Tibial nerve (tissue), 4 donors: ENCODE measurements around the gene DNAJC6. TPM values are rescaled to one million over a fixed set of nuclear protein-coding genes. Genes with fewer than 3 reads are reported as not detected.

ENCODE experiments used
- DNase-seq, 2 donors: peaks; one replicate each; pipeline ENCODE4 v3.0.0-alpha.2; 2019; ENCODE audit warnings: low spot score in 2 of 2
- H3K27ac ChIP-seq, 4 donors: fragments of 200-600 bp; sonication (generic) in 3 of 4; one replicate each; pipeline ENCODE4 v1.5.1; 2017 to 2019; ENCODE audit warnings: mild to moderate bottlenecking in 1 of 4
- H3K27me3 ChIP-seq, 2 donors: fragments of 200-600 bp; sonication (generic) in 1 of 2; one replicate each; pipeline versions ENCODE4 v1.5.1 to v1.6.0; 2017 to 2019
- H3K36me3 ChIP-seq, 3 donors: fragments of 200-600 bp; sonication (generic); one replicate each; pipeline ENCODE4 v1.5.1; 2018 to 2019
- H3K4me1 ChIP-seq, 4 donors: fragments of 200-600 bp; sonication (generic) in 3 of 4; one replicate each; pipeline ENCODE4 v1.5.1; 2017 to 2019
- H3K4me3 ChIP-seq, 4 donors: fragments of 200-600 bp; sonication (generic) in 3 of 4; one replicate each; pipeline ENCODE4 v1.5.1; 2017 to 2019; ENCODE audit warnings: mild to moderate bottlenecking in 1 of 4, moderate library complexity in 1 of 4
- H3K9me3 ChIP-seq, 4 donors: fragments of 200-600 bp; sonication (generic) in 3 of 4; one replicate each; pipeline ENCODE4 v1.5.1; 2017 to 2019
- EP300 ChIP-seq, 2 donors: sonication (generic); formaldehyde crosslinking; IDR thresholded peaks; one replicate each; pipeline ENCODE4 v1.6.1; 2017; ENCODE audit warnings: antibody characterized with exemption in 2 of 2, mild to moderate bottlenecking in 1 of 2
- POLR2A ChIP-seq, 2 donors: fragments of 450-650 bp; IDR thresholded peaks; one replicate each; pipeline ENCODE4 v1.6.1; 2017; ENCODE audit warnings: antibody characterized with exemption in 2 of 2, mild to moderate bottlenecking in 2 of 2, moderate library complexity in 2 of 2
- WGBS, 2 donors: methylation state at CpG; one replicate each; pipeline ENCODE4 v1.1.5; 2018; 5-methylcytosine and 5-hydroxymethylcytosine counted together
- total RNA-seq, 4 donors: library from RNA; depleted of rRNA; stranded (reverse); fragments of >200 nt; gene quantifications; one replicate each; pipeline ENCODE4 v1.1.0, GENCODE V29; 2016
- TF ChIP-seq, protein P1 (sequence below), 5 experiments: fragments of 200-600 bp in 3 of 5; fragments of 450-650 bp in 2 of 5; sonication (generic) in 3 of 5; IDR thresholded peaks; one replicate each; pipeline ENCODE4 v1.5.1; 2016 to 2019; ENCODE audit warnings: antibody characterized with exemption in 5 of 5, mild to moderate bottlenecking in 3 of 5, moderate library complexity in 2 of 5

The DNAJC6 gene
- total RNA-seq, 4 donors from 2014 or later, result 11.4 to 19.2 (median 16.9) TPM

DNA sequence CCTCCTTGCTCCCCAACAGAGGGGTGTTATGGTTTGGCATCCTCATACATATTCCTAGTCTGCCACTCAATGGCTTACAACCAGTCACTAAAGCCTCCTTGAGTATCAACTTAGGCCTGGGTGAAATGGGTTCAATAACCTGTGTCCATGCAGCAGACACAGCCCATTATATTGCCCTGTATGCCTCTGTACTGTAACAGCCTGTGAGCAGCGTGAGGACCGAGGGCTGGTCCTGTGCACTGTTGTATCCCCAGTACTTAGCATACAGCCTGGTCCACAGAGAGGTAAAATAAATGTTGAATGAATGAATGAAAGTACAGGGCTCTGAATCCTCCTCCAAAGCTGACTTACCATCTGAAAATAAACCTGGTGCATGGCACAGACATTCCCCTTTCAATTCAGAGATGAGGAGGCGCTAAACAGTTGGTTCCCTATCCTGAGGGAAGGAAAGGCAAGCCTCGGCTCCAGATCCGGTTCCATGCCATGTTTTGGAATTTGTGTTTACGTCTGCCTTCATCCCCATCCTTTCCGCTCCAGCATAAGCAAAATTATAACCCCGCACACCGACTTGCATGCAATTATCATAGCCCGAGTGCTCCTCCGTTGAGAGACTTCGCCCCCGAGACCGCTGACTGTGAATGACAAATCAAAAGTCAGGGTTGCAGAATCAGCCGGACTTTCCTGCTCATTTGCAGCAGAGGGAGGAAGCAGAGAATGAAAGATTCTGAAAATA lies 45.0 kb upstream of the DNAJC6 start:
- H3K27me3 ChIP-seq, result peaks cover 0 to 6% of the 10 kb centered on the region in 2 donors
- H3K4me1 ChIP-seq, result peaks cover 0 to 36% (median 6%) of the 10 kb centered on the region in 4 donors
- H3K4me3 ChIP-seq, result peak overlapping the region in 3 of 4 donors; percentile 14 to 71 (median 62)
- no peaks in the 10 kb centered on the region for H3K36me3 ChIP-seq
- no peaks in the 10 kb centered on the region for H3K9me3 ChIP-seq
- peak overlapping the region in 2 of 4 donors; percentile 40 to 53 for H3K27ac ChIP-seq
- WGBS, 2 donors, result 11 to 13% methylated on average over 15 of the region's 15 CpGs
- peak in 1 of 2 donors; percentile 44 for TF ChIP-seq EP300 (IDR thresholded peaks at IDR 0.05)
- TF ChIP-seq POLR2A (IDR thresholded peaks at IDR 0.05), result no peak
- peak in 1 of 2 donors; percentile 20 for DNase-seq

DNA sequence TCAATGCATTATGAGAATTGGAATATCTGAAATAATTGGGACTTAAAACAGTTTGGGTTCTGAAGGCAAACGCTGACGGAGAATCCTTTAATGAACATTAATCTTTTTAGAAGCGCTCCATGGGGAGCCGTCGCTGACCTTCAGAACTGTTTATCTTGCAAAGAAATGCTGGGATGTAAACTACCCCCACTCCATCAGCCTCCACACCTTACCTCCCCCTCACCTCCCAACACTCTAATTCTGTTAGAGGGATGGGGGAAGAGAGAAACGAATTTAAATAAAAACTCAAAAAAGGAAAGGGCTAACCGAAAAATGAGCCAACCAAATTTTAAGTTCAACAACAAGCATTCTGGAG lies 44.1 kb upstream of the DNAJC6 start:
- Histone ChIP-seq H3K27me3 (peaks cover 0 to 6% of the 10 kb centered on the region in 2 donors), H3K4me1 (peaks cover 0 to 32% (median 2%) of the 10 kb centered on the region in 4 donors), H3K36me3 (no peaks in the 10 kb centered on the region), H3K9me3 (no peaks in the 10 kb centered on the region), H3K27ac (peak overlapping the region in 2 of 4 donors; percentile 53 to 71), H3K4me3 (peak overlapping the region; percentile 37 to 71 (median 57))
- DNase-seq, result no peak
- 3 to 11% methylated on average over 7 of the region's 7 CpGs for WGBS, 2 donors
- TF ChIP-seq EP300 (IDR thresholded peaks at IDR 0.05) (no peak), POLR2A (IDR thresholded peaks at IDR 0.05) (no peak)
- TF ChIP-seq, protein P1, sequence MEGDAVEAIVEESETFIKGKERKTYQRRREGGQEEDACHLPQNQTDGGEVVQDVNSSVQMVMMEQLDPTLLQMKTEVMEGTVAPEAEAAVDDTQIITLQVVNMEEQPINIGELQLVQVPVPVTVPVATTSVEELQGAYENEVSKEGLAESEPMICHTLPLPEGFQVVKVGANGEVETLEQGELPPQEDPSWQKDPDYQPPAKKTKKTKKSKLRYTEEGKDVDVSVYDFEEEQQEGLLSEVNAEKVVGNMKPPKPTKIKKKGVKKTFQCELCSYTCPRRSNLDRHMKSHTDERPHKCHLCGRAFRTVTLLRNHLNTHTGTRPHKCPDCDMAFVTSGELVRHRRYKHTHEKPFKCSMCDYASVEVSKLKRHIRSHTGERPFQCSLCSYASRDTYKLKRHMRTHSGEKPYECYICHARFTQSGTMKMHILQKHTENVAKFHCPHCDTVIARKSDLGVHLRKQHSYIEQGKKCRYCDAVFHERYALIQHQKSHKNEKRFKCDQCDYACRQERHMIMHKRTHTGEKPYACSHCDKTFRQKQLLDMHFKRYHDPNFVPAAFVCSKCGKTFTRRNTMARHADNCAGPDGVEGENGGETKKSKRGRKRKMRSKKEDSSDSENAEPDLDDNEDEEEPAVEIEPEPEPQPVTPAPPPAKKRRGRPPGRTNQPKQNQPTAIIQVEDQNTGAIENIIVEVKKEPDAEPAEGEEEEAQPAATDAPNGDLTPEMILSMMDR (IDR thresholded peaks at IDR 0.05), result no peak

DNA sequence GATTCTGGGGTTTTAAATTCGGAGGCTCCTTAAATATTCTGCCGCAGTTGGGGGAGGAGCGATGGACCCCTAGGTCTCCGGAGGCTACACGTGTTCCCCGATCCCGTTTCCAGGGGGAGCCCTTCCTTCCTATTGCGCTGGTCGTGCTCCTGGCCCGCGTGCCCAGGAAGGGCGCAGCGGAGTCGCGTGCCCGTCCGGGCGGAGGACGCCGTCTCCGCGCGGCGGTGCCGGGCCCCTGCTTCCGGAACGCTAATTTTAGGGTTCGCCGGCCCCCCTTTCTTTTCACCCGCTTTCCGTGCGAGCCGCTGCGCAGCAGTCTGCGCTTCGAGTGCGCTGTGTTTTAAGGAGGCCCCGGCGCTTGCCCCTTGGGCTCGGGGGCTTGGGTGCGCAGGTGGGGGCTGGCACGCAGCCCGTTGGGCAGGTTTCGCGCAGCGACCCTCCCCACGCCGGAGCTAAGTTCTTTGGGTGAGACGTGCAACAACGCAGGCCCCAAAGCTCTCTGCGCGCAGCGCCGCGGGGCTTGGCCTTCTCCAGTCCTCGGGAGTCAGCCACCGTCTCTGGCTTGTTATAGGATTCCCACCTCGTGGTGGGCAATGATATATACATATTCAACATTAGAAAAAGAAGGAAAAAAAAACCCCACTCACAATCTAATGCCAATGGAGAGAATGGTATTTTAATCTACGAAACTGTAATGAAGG lies 43.5 kb upstream of the DNAJC6 start:
- Histone ChIP-seq H3K27me3 (peaks cover 0 to 6% of the 10 kb centered on the region in 2 donors), H3K27ac (peak overlapping the region in 3 of 4 donors; percentile 28 to 71 (median 53)), H3K4me3 (peak overlapping the region; percentile 37 to 71 (median 57)), H3K36me3 (no peaks in the 10 kb centered on the region), H3K9me3 (no peaks in the 10 kb centered on the region), H3K4me1 (peaks cover 0 to 28% (median 0%) of the 10 kb centered on the region in 4 donors)
- 3 to 7% methylated on average over 37 to 48 of the region's 59 CpGs for WGBS, 2 donors
- TF ChIP-seq EP300 (IDR thresholded peaks at IDR 0.05) (peak in 1 of 2 donors; percentile 35), POLR2A (IDR thresholded peaks at IDR 0.05) (no peak)
- TF ChIP-seq, protein P1 (IDR thresholded peaks at IDR 0.05), result peak in 3 of 5 experiments; percentile 23 to 39 (median 29)
- DNase-seq, result no peak

DNA sequence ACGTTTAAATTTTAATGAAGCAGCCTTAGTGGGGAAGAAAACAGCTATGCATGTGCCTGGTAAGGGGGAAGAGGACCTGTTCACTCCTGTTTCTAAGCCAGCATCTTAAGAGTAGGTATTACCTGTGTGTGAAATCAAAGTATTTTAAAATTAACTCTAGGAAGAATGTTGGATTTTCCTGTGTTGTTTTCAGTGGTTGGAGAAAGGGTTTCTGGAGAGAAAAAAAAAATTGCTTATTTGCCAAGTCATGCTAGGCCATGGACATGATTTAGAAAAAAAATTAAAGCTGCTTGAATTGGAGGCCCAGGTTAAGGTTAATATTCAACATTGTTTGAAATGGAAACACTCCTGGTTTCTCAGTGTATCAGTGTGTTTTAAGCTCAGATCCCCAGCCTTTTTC lies 42.9 kb upstream of the DNAJC6 start:
- H3K27me3 ChIP-seq, result peaks cover 0 to 6% of the 10 kb centered on the region in 2 donors
- DNase-seq, result no peak
- no peaks in the 10 kb centered on the region for H3K36me3 ChIP-seq
- H3K4me1 ChIP-seq, result peaks cover 0 to 28% (median 0%) of the 10 kb centered on the region in 4 donors
- TF ChIP-seq EP300 (IDR thresholded peaks at IDR 0.05) (no peak), POLR2A (IDR thresholded peaks at IDR 0.05) (no peak)
- TF ChIP-seq, protein P1 (IDR thresholded peaks at IDR 0.05), result no peak
- 33 to 40% methylated on average over 1 of the region's 1 CpG for WGBS, 2 donors
- H3K27ac ChIP-seq, result no peak overlapping the region
- H3K4me3 ChIP-seq, result peak overlapping the region in 1 of 4 donors; percentile 37
- H3K9me3 ChIP-seq, result no peaks in the 10 kb centered on the region

DNA sequence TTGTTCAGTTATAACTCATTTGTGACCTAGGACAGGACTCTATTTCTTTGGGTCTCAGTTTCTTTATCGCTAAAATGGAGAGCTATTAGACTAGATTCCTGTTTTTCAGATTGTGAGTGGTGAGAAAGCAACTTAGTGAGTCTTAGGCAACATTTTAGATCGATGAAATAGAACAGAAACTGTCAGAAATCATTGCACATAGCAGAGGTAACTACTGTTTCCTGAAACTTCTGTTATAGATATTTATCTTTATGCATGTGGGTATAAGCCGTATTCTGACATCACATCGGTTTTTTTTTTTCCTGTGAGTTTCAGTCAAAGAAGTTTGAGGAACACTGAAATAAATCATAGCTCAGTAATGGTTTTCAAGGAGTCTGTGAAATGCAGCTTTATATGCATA lies 42.1 kb upstream of the DNAJC6 start:
- WGBS, 2 donors, result 82 to 86% methylated on average over 4 of the region's 4 CpGs
- H3K9me3 ChIP-seq, result no peaks in the 10 kb centered on the region
- TF ChIP-seq, protein P1 (IDR thresholded peaks at IDR 0.05), result no peak
- TF ChIP-seq POLR2A (IDR thresholded peaks at IDR 0.05) (no peak), EP300 (IDR thresholded peaks at IDR 0.05) (no peak)

More for the DNA sequence above, 42.1 kb upstream of the DNAJC6 start:
- no peaks in the 10 kb centered on the region for H3K36me3 ChIP-seq
- H3K27me3 ChIP-seq, result peaks cover 0 to 6% of the 10 kb centered on the region in 2 donors
- no peak overlapping the region for H3K4me3 ChIP-seq
- H3K4me1 ChIP-seq, result peaks cover 0 to 28% (median 0%) of the 10 kb centered on the region in 4 donors
- DNase-seq, result no peak
- H3K27ac ChIP-seq, result no peak overlapping the region
